ENCODE measurements around the gene ZFAND6.

DNA sequence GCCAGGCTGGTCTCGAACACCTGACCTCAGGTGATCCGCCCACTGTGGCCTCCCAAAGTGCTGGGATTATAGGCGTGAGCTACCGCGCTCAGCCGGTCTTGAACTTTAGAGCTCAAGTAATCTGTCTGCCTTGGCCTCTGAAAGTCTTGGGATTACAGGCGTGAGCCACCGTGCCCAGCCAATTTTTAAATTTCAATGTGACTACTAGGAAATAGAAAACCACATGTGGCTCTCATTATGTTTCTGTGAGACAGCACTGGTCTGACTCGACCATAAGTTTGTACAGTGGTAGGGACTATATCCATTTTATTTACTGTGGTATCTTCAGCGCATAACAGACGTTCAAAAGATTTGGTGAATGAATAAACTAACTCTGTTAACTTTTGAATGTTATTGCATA lies 9.1 kb downstream of the ZFAND6 start:
- TF ChIP-seq, protein P1, sequence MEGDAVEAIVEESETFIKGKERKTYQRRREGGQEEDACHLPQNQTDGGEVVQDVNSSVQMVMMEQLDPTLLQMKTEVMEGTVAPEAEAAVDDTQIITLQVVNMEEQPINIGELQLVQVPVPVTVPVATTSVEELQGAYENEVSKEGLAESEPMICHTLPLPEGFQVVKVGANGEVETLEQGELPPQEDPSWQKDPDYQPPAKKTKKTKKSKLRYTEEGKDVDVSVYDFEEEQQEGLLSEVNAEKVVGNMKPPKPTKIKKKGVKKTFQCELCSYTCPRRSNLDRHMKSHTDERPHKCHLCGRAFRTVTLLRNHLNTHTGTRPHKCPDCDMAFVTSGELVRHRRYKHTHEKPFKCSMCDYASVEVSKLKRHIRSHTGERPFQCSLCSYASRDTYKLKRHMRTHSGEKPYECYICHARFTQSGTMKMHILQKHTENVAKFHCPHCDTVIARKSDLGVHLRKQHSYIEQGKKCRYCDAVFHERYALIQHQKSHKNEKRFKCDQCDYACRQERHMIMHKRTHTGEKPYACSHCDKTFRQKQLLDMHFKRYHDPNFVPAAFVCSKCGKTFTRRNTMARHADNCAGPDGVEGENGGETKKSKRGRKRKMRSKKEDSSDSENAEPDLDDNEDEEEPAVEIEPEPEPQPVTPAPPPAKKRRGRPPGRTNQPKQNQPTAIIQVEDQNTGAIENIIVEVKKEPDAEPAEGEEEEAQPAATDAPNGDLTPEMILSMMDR (IDR thresholded peaks at IDR 0.05; ENCODE audit: low read depth, low read length, poor library complexity, severe bottlenecking) = no peak
- no peak for TF ChIP-seq EZH2phosphoT487 (IDR thresholded peaks at IDR 0.05; ENCODE audit: borderline replicate concordance, low read length)
